ENCODE data around the gene CHAT. TPM values are rescaled to one million over a fixed set of nuclear protein-coding genes. Genes with fewer than 3 reads are reported as not detected.

CHAT gene
- total RNA-seq, 2 donors from 2014 or later = 0.16 to 1.2 TPM

DNA sequence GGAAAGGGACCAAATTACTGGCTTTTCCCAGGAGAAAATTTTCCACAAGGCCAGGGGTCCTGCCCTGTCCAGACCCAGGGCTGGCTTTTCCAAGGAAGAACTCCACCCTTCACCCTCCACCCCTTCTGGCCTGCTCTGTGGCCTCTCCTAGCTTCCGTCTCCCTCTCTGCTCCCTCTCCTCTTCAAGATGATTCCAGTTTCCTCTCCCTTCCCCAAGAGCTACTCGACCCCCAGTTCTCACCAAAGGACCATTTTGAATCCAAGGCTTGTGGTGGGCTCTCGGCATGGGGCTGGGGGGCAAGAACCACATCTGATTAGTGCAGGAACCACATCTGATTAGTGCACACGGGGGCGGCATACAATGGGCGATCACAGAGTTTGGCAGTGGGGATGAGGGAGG lies 7.7 kb downstream of the CHAT start:
- Histone ChIP-seq H3K4me3 (no peak overlapping the region), H3K9me3 (no peaks in the 10 kb centered on the region), H3K9ac (ENCODE audit: low read depth in 2 of 2, low read length in 2 of 2) (no peak overlapping the region), H3K27me3 (no peaks in the 10 kb centered on the region), H3K36me3 (no peaks in the 10 kb centered on the region), H3K4me1 (no peaks in the 10 kb centered on the region), H3K27ac (no peak overlapping the region)
- TF ChIP-seq, protein P1, sequence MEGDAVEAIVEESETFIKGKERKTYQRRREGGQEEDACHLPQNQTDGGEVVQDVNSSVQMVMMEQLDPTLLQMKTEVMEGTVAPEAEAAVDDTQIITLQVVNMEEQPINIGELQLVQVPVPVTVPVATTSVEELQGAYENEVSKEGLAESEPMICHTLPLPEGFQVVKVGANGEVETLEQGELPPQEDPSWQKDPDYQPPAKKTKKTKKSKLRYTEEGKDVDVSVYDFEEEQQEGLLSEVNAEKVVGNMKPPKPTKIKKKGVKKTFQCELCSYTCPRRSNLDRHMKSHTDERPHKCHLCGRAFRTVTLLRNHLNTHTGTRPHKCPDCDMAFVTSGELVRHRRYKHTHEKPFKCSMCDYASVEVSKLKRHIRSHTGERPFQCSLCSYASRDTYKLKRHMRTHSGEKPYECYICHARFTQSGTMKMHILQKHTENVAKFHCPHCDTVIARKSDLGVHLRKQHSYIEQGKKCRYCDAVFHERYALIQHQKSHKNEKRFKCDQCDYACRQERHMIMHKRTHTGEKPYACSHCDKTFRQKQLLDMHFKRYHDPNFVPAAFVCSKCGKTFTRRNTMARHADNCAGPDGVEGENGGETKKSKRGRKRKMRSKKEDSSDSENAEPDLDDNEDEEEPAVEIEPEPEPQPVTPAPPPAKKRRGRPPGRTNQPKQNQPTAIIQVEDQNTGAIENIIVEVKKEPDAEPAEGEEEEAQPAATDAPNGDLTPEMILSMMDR (IDR thresholded peaks at IDR 0.05) = no peak
- intact Hi-C loops (cut with DNase I) = no loop called here
- no peak for DNase-seq

- no peak for DNase-seq
- TF ChIP-seq, protein P1 (IDR thresholded peaks at IDR 0.05) = no peak
- no peaks in the 10 kb centered on the region for H3K36me3 ChIP-seq
- H3K27me3 ChIP-seq = no peaks in the 10 kb centered on the region
- H3K4me3 ChIP-seq = no peak overlapping the region
- H3K27ac ChIP-seq = no peak overlapping the region
- intact Hi-C loops (cut with DNase I) = no loop called here
- no peaks in the 10 kb centered on the region for H3K4me1 ChIP-seq
- no peaks in the 10 kb centered on the region for H3K9me3 ChIP-seq
- no peak overlapping the region for H3K9ac ChIP-seq (ENCODE audit: low read depth in 2 of 2, low read length in 2 of 2)
Observed at GRCh38 chr10:49622426-49623425, 8.9 kb downstream of the CHAT start.

DNA sequence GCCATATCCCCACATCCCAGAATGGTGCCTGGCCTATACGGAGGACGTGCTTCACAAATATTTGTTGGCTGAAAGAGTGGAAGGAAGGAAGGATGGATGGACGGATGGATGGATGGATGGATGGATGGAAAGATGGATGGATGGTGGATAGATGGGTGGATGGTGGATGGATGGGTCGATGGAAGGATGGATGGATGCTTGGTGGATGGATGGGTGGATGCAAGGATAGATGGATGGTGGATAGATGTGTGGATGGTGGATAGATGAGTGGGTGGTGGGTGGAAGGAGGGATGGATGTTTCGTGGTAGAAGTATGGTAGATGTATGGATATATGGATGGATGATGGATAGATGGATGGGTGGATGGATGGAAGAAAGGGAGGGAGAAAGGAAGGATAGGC lies 10.8 kb downstream of the CHAT start:
- TF ChIP-seq, protein P1 (IDR thresholded peaks at IDR 0.05) = no peak
- no peaks in the 10 kb centered on the region for H3K4me1 ChIP-seq
- H3K9ac ChIP-seq (ENCODE audit: low read depth in 2 of 2, low read length in 2 of 2) = no peak overlapping the region
- no peak for DNase-seq
- H3K4me3 ChIP-seq = no peak overlapping the region
- H3K27me3 ChIP-seq = no peaks in the 10 kb centered on the region
- no peak overlapping the region for H3K27ac ChIP-seq
- H3K9me3 ChIP-seq = no peaks in the 10 kb centered on the region
- no peaks in the 10 kb centered on the region for H3K36me3 ChIP-seq
- intact Hi-C loops (cut with DNase I) = no loop called here

DNA sequence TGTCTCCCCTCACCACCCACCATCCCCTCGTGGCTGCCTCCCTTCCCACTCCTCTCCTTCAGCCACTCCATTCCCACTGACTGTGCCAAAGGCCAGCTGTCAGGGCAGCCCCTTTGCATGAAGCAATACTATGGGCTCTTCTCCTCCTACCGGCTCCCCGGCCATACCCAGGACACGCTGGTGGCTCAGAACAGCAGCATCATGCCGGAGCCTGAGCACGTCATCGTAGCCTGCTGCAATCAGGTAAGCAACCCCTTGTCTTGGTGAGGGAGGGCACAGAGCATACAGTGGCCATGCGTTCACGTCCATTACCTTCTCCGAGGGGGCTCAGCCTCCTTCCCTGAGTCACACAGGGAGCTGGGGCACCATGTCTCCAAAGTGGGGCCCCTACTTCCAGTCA lies 11.6 kb downstream of the CHAT start:
- no peaks in the 10 kb centered on the region for H3K4me1 ChIP-seq
- intact Hi-C loops (cut with DNase I) = no loop called here
- no peak for DNase-seq

GRCh38 chr10:49627038-49627437 lies 13.2 kb downstream of the CHAT start:
- no peak for DNase-seq
- TF ChIP-seq, protein P1 (IDR thresholded peaks at IDR 0.05) = no peak
- intact Hi-C loops (cut with DNase I) = no loop called here
- no peak overlapping the region for H3K9ac ChIP-seq (ENCODE audit: low read depth in 2 of 2, low read length in 2 of 2)
- H3K27me3 ChIP-seq = no peaks in the 10 kb centered on the region
- no peak overlapping the region for H3K27ac ChIP-seq
- H3K36me3 ChIP-seq = no peaks in the 10 kb centered on the region
- no peaks in the 10 kb centered on the region for H3K4me1 ChIP-seq
- H3K9me3 ChIP-seq = no peaks in the 10 kb centered on the region
- H3K4me3 ChIP-seq = no peak overlapping the region

More for the DNA sequence above, 11.6 kb downstream of the CHAT start:
- H3K27me3 ChIP-seq = no peaks in the 10 kb centered on the region
- no peaks in the 10 kb centered on the region for H3K36me3 ChIP-seq
- TF ChIP-seq, protein P1 (IDR thresholded peaks at IDR 0.05) = no peak
- no peaks in the 10 kb centered on the region for H3K9me3 ChIP-seq
- H3K27ac ChIP-seq = no peak overlapping the region
- H3K9ac ChIP-seq (ENCODE audit: low read depth in 2 of 2, low read length in 2 of 2) = no peak overlapping the region
- H3K4me3 ChIP-seq = no peak overlapping the region

Data from colonic mucosa (tissue), 4 donors.